ENCODE measurements around the gene PRR16.

DNA sequence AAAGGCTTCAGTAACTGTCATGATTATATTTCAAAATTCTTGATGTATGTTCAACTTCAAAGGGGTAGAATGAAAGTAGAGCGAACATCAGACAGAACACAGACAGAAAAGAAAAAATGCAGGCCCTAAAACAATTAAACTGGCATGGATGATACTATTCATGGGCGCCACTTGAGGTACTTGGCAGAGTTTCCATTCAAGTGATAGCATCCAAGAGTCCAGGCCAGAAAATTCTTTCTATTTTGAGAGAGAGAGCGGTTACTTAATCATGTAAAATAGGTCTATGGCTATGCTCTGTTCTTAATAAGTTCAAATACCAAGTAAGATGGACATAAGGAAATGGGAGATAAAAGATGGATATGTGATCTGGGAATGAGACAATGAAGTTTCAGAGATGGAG is 21.4 kb upstream of the PRR16 start:
- TF ChIP-seq POLR2A (IDR thresholded peaks at IDR 0.05) = no peak
- TF ChIP-seq CTCF (IDR thresholded peaks at IDR 0.05) = no peak
